Hematopoietic multipotent progenitor cell treated with erythropoietin and hydrocortisone succinate and interleukin-3 and kit ligand, for 6 days (in vitro differentiated cells): ENCODE measurements around the gene LMAN1.

Experiments used
- DNase-seq: peaks from one replicate; pipeline ENCODE4 v3.0.0-alpha.2; 2015

Gene LMAN1

GRCh38 chr18:59359576-59359952 lies 499 bp upstream of the LMAN1 start:
- no peak for DNase-seq

DNA sequence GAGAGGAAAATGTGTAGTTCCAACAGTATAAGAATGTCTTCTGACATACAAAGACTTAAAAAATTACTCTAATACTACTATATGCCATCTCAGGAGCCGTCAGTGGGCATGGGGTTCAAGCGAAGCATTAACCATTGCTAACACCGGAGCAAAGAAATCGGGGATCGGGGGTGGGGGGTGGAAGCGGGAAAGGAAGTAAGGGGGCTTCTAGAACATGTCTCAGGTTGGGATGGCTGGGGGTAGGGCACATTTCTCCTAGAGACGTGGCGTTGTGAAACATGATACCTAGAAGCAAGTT lies 702 bp downstream of the LMAN1 start:
- no peak for DNase-seq

GRCh38 chr18:59357928-59358327 lies 1.1 kb downstream of the LMAN1 start:
- peak; percentile 85 for DNase-seq

GRCh38 chr18:59354731-59355130 lies 4.3 kb downstream of the LMAN1 start:
- DNase-seq = no peak

GRCh38 chr18:59353079-59353680 lies 5.9 kb downstream of the LMAN1 start:
- no peak for DNase-seq

GRCh38 chr18:59352250-59352855 lies 6.7 kb downstream of the LMAN1 start:
- DNase-seq = no peak

GRCh38 chr18:59345556-59345955 lies 13.5 kb downstream of the LMAN1 start:
- DNase-seq = no peak

DNA sequence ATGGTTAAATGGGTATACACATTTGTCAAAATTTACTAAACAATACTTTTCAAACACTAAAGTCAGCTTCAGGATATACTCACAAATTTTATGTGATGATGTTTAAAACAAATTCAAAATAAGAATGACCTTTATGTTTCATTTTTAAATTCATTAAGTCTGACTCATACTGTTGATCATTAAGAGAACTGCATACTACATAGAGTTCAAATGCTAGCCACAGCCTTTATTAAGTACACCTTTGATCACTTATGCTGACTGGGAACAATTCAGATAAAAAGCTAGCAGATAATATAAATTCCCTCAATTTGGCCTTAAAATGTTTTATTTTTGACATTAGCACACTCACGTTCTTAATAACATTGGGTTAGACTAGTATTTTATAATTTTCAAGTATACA lies 14.1 kb downstream of the LMAN1 start:
- DNase-seq = no peak

- no peak for DNase-seq
These were observed 15.1 kb downstream of the LMAN1 start for GRCh38 chr18:59343926-59344325.

GRCh38 chr18:59340817-59341216 lies 18.2 kb downstream of the LMAN1 start:
- DNase-seq = no peak

- DNase-seq = no peak
These were observed 18.8 kb downstream of the LMAN1 start for GRCh38 chr18:59340312-59340711.

DNA sequence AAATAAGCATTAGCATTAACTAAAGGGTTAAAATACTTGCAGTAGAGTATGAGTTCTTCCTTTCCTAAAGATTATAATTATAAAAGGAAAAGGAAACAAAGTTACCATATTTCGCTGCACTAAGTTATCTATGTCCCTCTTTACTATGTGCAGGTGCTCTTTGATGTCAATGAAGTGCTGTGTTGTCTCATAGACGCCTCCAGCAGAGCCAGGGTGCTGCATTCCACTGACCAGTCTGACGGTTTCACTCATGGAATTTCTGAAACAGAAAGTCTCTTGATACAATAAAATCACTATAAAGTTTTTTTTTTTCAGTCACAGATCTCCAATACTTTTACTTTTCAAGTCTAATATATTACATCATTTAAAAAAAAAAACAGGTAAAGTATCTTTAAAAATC lies 26.1 kb downstream of the LMAN1 start:
- DNase-seq = no peak

DNA sequence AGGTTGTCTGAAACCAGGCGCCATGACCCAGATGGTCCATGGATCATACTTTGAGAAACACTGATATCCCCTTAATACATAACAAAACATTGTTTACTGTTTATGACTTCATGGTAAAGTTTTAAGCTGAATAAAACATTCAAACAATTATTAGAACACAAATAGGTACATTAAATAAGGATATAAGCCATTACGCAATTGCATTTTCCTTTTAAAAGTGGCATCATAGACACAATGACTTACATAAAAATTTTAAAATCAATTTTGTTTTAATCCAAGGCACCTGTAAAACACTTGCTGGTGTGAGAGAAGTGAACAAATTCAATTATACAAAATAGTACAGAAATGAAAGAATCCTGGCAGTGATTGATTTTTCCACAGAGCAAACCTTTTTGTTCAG lies 30.4 kb downstream of the LMAN1 start:
- DNase-seq = no peak

- DNase-seq = no peak
These were observed 33.1 kb downstream of the LMAN1 start for GRCh38 chr18:59325965-59326364.

- no peak for DNase-seq
These were observed 34.5 kb downstream of the LMAN1 start for GRCh38 chr18:59324623-59324971.

GRCh38 chr18:59323931-59324622 lies 35.0 kb downstream of the LMAN1 start:
- no peak for DNase-seq

DNA sequence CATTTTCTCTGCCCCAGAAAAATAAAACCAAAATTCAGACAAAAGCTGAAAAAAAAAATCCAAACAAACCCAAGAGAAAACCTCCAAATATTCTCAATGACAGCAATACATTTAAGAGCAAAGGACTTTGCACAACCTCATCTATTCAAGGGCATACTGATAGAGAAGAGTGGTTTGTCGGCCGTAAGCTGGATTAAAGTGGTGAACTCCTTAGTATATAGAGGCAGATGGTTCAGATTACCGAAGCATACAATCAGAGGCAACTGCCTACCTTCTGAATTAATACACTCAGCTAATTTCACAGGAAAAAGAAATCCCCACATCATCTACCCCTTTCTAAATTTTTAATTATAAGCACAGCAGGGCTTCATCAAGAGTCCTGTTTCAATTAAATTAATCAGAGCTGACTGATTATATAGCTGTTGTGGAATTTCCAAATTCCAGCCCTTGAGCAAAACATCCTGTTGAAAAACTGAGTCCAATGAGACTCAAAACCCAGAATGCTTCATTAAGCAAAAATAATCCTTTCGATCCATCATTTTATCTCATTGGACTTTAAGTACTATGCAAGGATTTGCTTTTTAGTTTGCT lies 40.5 kb downstream of the LMAN1 start, which contains the start of gene CPLX4:
CPLX4 (minus strand) TSS at position 190 of the 591 bp plus-strand sequence; CDS start at position 3, 187 bp downstream.
- DNase-seq = no peak

GRCh38 chr18:59311631-59312030 lies 47.4 kb downstream of the LMAN1 start:
- no peak for DNase-seq

GRCh38 chr18:59308938-59309260 lies 50.2 kb downstream of the LMAN1 start:
- DNase-seq = no peak

GRCh38 chr18:59308248-59308937 lies 50.7 kb downstream of the LMAN1 start:
- DNase-seq = peak; percentile 78

DNA sequence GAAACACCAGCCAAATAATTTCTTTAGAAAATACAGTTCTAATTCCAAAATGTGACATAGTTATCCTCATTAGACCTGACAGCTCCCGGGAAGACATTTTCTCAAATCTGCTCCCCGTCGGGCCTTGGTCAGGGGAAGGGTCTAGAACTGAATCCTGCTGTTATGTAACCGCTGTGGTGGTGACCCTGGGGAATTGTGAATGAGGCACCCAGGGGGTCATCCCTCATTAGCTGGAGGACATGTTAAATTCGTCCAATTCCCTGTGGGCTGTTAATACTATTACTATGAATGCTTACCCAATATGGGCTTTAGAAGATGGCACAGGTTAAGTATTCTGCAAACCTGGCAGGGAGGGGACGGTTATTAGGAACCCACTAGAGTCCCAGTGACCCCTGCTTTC lies 52.4 kb downstream of the LMAN1 start:
- DNase-seq = no peak

GRCh38 chr18:59305295-59305694 lies 53.8 kb downstream of the LMAN1 start:
- DNase-seq = no peak

GRCh38 chr18:59303656-59304195 lies 55.3 kb downstream of the LMAN1 start:
- no peak for DNase-seq

- DNase-seq = no peak
These were observed 56.1 kb downstream of the LMAN1 start for GRCh38 chr18:59303006-59303405.
